PC-9 (cell line): Measurements from ENCODE around the gene GPR37L1. TPM values are rescaled to one million over a fixed set of nuclear protein-coding genes. Genes with fewer than 3 reads are reported as not detected.

ENCODE experiments used
- BruUV-seq: library from RNA; stranded (reverse); fragments of 400-500 nt; replicated peaks from 2 replicates; lab custom pipeline; 2021; lab: Mats Ljungman, UMichigan
- CTCF ChIA-PET: fragments of 300-600 bp; sonication (Branson Sonifier 250); formaldehyde crosslinking; loops from one replicate; lab custom pipeline; 2022; ENCODE audit warnings: antibody characterized with exemption; lab: Charles Lee
- POLR2A ChIA-PET: fragments of 300-600 bp; sonication (Branson Sonifier 250); formaldehyde crosslinking; loops from one replicate; lab custom pipeline; 2022; ENCODE audit warnings: antibody characterized with exemption; ENCODE audit not compliant: unreplicated experiment; lab: Charles Lee
- DNase-seq, 2 experiments: peaks; one replicate each; pipeline versions ENCODE4 v3.0.0 to v3.0.0-alpha.2; 2015 to 2022; ENCODE audit warnings: mixed read lengths in 1 of 2
- H2AFZ ChIP-seq: fragments of 200-600 bp; sonication (generic); 2 replicates; pipeline ENCODE4 v1.8.1; 2017; ENCODE audit warnings: antibody characterized with exemption
- H3F3A ChIP-seq: fragments of 200-600 bp; sonication (generic); 2 replicates; pipeline ENCODE4 v1.8.1; 2017; ENCODE audit warnings: antibody characterized with exemption, mild to moderate bottlenecking, low read depth; ENCODE audit not compliant: insufficient read depth
- H3K27ac ChIP-seq: fragments of 200-600 bp; sonication (generic); 2 replicates; pipeline ENCODE4 v1.6.1; 2016; ENCODE audit warnings: mixed run types
- H3K27me3 ChIP-seq: fragments of 200-600 bp; sonication (generic); 2 replicates; pipeline ENCODE4 v1.6.1; 2016; ENCODE audit warnings: low read depth, mixed run types; ENCODE audit not compliant: insufficient read depth
- H3K36me3 ChIP-seq: fragments of 200-600 bp; sonication (generic); 2 replicates; pipeline ENCODE4 v1.6.1; 2016; ENCODE audit warnings: low read depth, mixed run types
- H3K4me1 ChIP-seq: fragments of 200-600 bp; sonication (generic); replicated peaks from 2 replicates; pipeline ENCODE4 v1.6.1; 2016; ENCODE audit warnings: mixed run types; ENCODE audit not compliant: insufficient read depth
- H3K4me2 ChIP-seq: fragments of 200-600 bp; sonication (generic); 2 replicates; pipeline ENCODE4 v1.6.1; 2017; ENCODE audit warnings: mixed run types
- H3K4me3 ChIP-seq: fragments of 200-600 bp; sonication (generic); 2 replicates; pipeline ENCODE4 v1.6.1; 2016; ENCODE audit warnings: mixed run types
- H3K79me2 ChIP-seq: fragments of 200-600 bp; sonication (generic); 2 replicates; pipeline ENCODE4 v1.6.1; 2017; ENCODE audit warnings: low read depth, mixed run types
- H3K9me2 ChIP-seq: fragments of 200-600 bp; sonication (generic); 2 replicates; pipeline ENCODE4 v1.8.1; 2017; ENCODE audit warnings: mild to moderate bottlenecking; ENCODE audit not compliant: insufficient read depth
- H3K9me3 ChIP-seq: fragments of 200-600 bp; sonication (generic); 2 replicates; pipeline ENCODE4 v1.8.1; 2016; ENCODE audit warnings: low read depth; ENCODE audit not compliant: insufficient read depth
- H4K20me1 ChIP-seq: fragments of 200-600 bp; sonication (generic); 2 replicates; pipeline ENCODE4 v1.8.1; 2017; ENCODE audit not compliant: insufficient read depth
- EZH2 ChIP-seq: fragments of 200-600 bp; sonication (generic); IDR thresholded peaks from 2 replicates; pipeline ENCODE4 v1.8.0; 2017; ENCODE audit warnings: antibody characterized with exemption, low read depth
- intact Hi-C: fragments of 100-400 bp; cut with micrococcal nuclease; formaldehyde crosslinking; loops from one replicate; pipeline ENCODE4 v1.10.0; 2022; ENCODE audit not compliant: unreplicated experiment
- total RNA-seq: library from RNA; stranded (reverse); gene quantifications from 2 replicates; pipeline ENCODE4 v1.2.3, GENCODE V29; 2021
- TF ChIP-seq, protein P1 (sequence below): fragments of 200-600 bp; sonication (generic); conservative IDR thresholded peaks from 2 replicates; pipeline ENCODE4 v1.6.1; 2017; ENCODE audit warnings: mixed run types, antibody characterized with exemption, mild to moderate bottlenecking, moderate library complexity

Gene GPR37L1
- total RNA-seq, 1 experiment from 2014 or later = 0.33 TPM

GRCh38 chr1:202150187-202150586 is 27.5 kb downstream of the GPR37L1 start:
- TF ChIP-seq EZH2 = no peak
- TF ChIP-seq, protein P1, sequence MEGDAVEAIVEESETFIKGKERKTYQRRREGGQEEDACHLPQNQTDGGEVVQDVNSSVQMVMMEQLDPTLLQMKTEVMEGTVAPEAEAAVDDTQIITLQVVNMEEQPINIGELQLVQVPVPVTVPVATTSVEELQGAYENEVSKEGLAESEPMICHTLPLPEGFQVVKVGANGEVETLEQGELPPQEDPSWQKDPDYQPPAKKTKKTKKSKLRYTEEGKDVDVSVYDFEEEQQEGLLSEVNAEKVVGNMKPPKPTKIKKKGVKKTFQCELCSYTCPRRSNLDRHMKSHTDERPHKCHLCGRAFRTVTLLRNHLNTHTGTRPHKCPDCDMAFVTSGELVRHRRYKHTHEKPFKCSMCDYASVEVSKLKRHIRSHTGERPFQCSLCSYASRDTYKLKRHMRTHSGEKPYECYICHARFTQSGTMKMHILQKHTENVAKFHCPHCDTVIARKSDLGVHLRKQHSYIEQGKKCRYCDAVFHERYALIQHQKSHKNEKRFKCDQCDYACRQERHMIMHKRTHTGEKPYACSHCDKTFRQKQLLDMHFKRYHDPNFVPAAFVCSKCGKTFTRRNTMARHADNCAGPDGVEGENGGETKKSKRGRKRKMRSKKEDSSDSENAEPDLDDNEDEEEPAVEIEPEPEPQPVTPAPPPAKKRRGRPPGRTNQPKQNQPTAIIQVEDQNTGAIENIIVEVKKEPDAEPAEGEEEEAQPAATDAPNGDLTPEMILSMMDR = no peak
- ChIA-PET CTCF (interaction anchor here (0.7 kb wide), 1 partner anchor 181 kb away, joined by 3 read pairs; no protein-coding TSS in a partner anchor), POLR2A (interaction anchor here (0.5 kb wide), 1 partner anchor 132 kb away, joined by 7 read pairs; no protein-coding TSS in a partner anchor)
- no peak overlapping the region for H3K27ac ChIP-seq
- peaks cover 11% of the 10 kb centered on the region; the same call in 1 of the 2 replicates for H3F3A ChIP-seq
- no peaks in the 10 kb centered on the region for H3K27me3 ChIP-seq
- H3K36me3 ChIP-seq = no peaks in the 10 kb centered on the region
- no peak overlapping the region for H3K4me2 ChIP-seq
- H3K4me3 ChIP-seq = no peak overlapping the region
- DNase-seq = no peak
- no peaks in the 10 kb centered on the region for H3K9me3 ChIP-seq
- H2AFZ ChIP-seq = no peak overlapping the region
- no TSS peak for BruUV-seq
- H3K9me2 ChIP-seq = no peaks in the 10 kb centered on the region
- no peaks in the 10 kb centered on the region for H3K79me2 ChIP-seq
- H3K4me1 ChIP-seq = peaks cover 11% of the 10 kb centered on the region
- intact Hi-C loops = no loop called here
- no peaks in the 10 kb centered on the region for H4K20me1 ChIP-seq

GRCh38 chr1:202150602-202151001 is 27.9 kb downstream of the GPR37L1 start:
- no peaks in the 10 kb centered on the region for H3K79me2 ChIP-seq
- POLR2A ChIA-PET = interaction anchor here (0.5 kb wide), 1 partner anchor 131 kb away, joined by 7 read pairs; no protein-coding TSS in a partner anchor
- H3K4me2 ChIP-seq = no peak overlapping the region
- H3K36me3 ChIP-seq = no peaks in the 10 kb centered on the region
- H3K27me3 ChIP-seq = no peaks in the 10 kb centered on the region
- H3K4me1 ChIP-seq = peaks cover 12% of the 10 kb centered on the region
- H3K9me2 ChIP-seq = no peaks in the 10 kb centered on the region
- no peak for DNase-seq
- H3K4me3 ChIP-seq = no peak overlapping the region
- intact Hi-C loops = no loop called here
- H3F3A ChIP-seq = peaks cover 11% of the 10 kb centered on the region
- no peak overlapping the region for H2AFZ ChIP-seq
- CTCF ChIA-PET = no interaction called here
- TF ChIP-seq, protein P1 = no peak
- TF ChIP-seq EZH2 = no peak
- BruUV-seq = no TSS peak
- H3K27ac ChIP-seq = no peak overlapping the region
- no peaks in the 10 kb centered on the region for H4K20me1 ChIP-seq
- no peaks in the 10 kb centered on the region for H3K9me3 ChIP-seq

DNA sequence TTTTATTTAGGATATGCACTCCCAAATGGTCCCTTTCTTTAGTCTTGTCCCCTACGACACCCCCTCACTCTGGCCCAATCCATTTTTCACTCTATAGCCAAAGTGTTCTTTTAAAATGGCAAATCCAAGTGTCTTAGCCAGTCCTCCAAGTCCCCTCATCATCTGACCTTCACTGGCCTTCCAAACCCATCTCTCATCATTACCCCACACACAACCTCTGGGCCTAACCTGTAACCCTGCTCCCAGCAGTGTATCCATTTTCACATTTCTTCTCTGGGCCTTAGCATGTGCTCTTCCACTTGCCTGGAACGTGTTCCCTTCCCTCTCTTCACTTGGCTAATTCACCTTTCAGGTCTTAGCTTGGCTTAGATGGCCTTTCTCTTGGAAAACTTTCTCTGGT is 28.3 kb downstream of the GPR37L1 start:
- H2AFZ ChIP-seq = no peak overlapping the region
- H3K27ac ChIP-seq = no peak overlapping the region
- ChIA-PET POLR2A (no interaction called here), CTCF (no interaction called here)
- H3K4me2 ChIP-seq = no peak overlapping the region
- no peaks in the 10 kb centered on the region for H3K36me3 ChIP-seq
- peaks cover 12% of the 10 kb centered on the region for H3K4me1 ChIP-seq
- no peak overlapping the region for H3K4me3 ChIP-seq
- intact Hi-C loops = no loop called here
- no peaks in the 10 kb centered on the region for H3K9me2 ChIP-seq
- H4K20me1 ChIP-seq = no peaks in the 10 kb centered on the region
- no peak for TF ChIP-seq EZH2
- TF ChIP-seq, protein P1 = no peak
- no peaks in the 10 kb centered on the region for H3K79me2 ChIP-seq
- no peaks in the 10 kb centered on the region for H3K9me3 ChIP-seq
- H3F3A ChIP-seq = peaks cover 11% of the 10 kb centered on the region
- no peaks in the 10 kb centered on the region for H3K27me3 ChIP-seq
- no TSS peak for BruUV-seq
- DNase-seq = no peak
